Tibial nerve (tissue), 4 donors: ENCODE data around the gene LIN52.

Source experiments
- CTCF ChIP-seq, 5 experiments: fragments of 200-600 bp in 3 of 5; fragments of 450-650 bp in 2 of 5; sonication (generic) in 3 of 5; IDR thresholded peaks; one replicate each; pipeline ENCODE4 v1.5.1; 2016 to 2019; ENCODE audit warnings: antibody characterized with exemption in 5 of 5, mild to moderate bottlenecking in 3 of 5, moderate library complexity in 2 of 5
- EP300 ChIP-seq, 2 donors: sonication (generic); formaldehyde crosslinking; IDR thresholded peaks; one replicate each; pipeline ENCODE4 v1.6.1; 2017; ENCODE audit warnings: antibody characterized with exemption in 2 of 2, mild to moderate bottlenecking in 1 of 2
- POLR2A ChIP-seq, 2 donors: fragments of 450-650 bp; IDR thresholded peaks; one replicate each; pipeline ENCODE4 v1.6.1; 2017; ENCODE audit warnings: antibody characterized with exemption in 2 of 2, mild to moderate bottlenecking in 2 of 2, moderate library complexity in 2 of 2

- no peak for TF ChIP-seq EP300 (IDR thresholded peaks at IDR 0.05)
- TF ChIP-seq CTCF (IDR thresholded peaks at IDR 0.05), result no peak
- no peak for TF ChIP-seq POLR2A (IDR thresholded peaks at IDR 0.05)
These were observed 7.4 kb upstream of the LIN52 start for GRCh38 chr14:74077401-74077800.
